Measurements from ENCODE around the gene GNAQ. TPM values are rescaled to one million over a fixed set of nuclear protein-coding genes. Genes with fewer than 3 reads are reported as not detected.
"Not testable (repeated sequence)": the region's sequence is repeated elsewhere in the genome, so short reads cannot be mapped to it uniquely, and the experiment has no call there.

The GNAQ gene
- polyA plus RNA-seq, 1 of the 3 experiments (the other 2 are of a cell fraction), result 20.9 TPM

- WGBS (ENCODE audit: low lambda C conversion rate), result 81% methylated on average over 10 of the region's 10 CpGs
- Histone ChIP-seq H3K4me2 (no peak overlapping the region), H3K4me3 (ENCODE audit: low read depth in 2 of 2, low read length in 1 of 2) (no peak overlapping the region), H3K4me1 (ENCODE audit: control insufficient read depth in 1 of 2, insufficient read depth in 2 of 2, low read depth in 1 of 2, low read length in 1 of 2) (no peaks in the 10 kb centered on the region), H4K20me1 (ENCODE audit: insufficient read depth) (no peaks in the 10 kb centered on the region), H3K9me2 (no peaks in the 10 kb centered on the region), H3K9ac (no peak overlapping the region), H3K36me3 (replicated peaks in 1 of 2; ENCODE audit: control insufficient read depth in 1 of 2, insufficient read depth in 2 of 2, low read length in 1 of 2) (peaks cover 0 to 18% of the 10 kb centered on the region in 2 experiments), H3K79me2 (ENCODE audit: insufficient read depth) (peaks cover 3% of the 10 kb centered on the region; the same call in 1 of the 2 replicates), H3K27ac (ENCODE audit: low read depth in 2 of 2, low read length in 1 of 2) (no peak overlapping the region), H3K27me3 (ENCODE audit: insufficient read depth) (no peaks in the 10 kb centered on the region), H3F3A (replicated peaks; ENCODE audit: insufficient read depth) (no peaks in the 10 kb centered on the region), H3K9me3 (no peaks in the 10 kb centered on the region), H2AFZ (ENCODE audit: low read depth) (no peak overlapping the region)
- TF ChIP-seq SMC3 (IDR thresholded peaks at IDR 0.05; ENCODE audit: low read depth, low read length) (peak; percentile 46), RCOR1 (IDR thresholded peaks at IDR 0.05; ENCODE audit: low read length) (no peak), RAD21 (IDR thresholded peaks at IDR 0.05; ENCODE audit: low read length) (peak; percentile 68)
- TF ChIP-seq, protein P1, sequence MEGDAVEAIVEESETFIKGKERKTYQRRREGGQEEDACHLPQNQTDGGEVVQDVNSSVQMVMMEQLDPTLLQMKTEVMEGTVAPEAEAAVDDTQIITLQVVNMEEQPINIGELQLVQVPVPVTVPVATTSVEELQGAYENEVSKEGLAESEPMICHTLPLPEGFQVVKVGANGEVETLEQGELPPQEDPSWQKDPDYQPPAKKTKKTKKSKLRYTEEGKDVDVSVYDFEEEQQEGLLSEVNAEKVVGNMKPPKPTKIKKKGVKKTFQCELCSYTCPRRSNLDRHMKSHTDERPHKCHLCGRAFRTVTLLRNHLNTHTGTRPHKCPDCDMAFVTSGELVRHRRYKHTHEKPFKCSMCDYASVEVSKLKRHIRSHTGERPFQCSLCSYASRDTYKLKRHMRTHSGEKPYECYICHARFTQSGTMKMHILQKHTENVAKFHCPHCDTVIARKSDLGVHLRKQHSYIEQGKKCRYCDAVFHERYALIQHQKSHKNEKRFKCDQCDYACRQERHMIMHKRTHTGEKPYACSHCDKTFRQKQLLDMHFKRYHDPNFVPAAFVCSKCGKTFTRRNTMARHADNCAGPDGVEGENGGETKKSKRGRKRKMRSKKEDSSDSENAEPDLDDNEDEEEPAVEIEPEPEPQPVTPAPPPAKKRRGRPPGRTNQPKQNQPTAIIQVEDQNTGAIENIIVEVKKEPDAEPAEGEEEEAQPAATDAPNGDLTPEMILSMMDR (IDR thresholded peaks at IDR 0.05), result peak; percentile 73
- CTCF ChIA-PET, result interaction anchor here (0.6 to 2.5 kb wide), 6 partner anchors 8 to 598 kb away, joined by 3 to 9 read pairs (median 3); no protein-coding TSS in a partner anchor
- peak; percentile 32 for DNase-seq
- POLR2A ChIA-PET, result no interaction called here
These were observed 266.5 kb downstream of the GNAQ start for GRCh38 chr9:77764894-77765780.

GRCh38 chr9:77763566-77763965 lies 268.0 kb downstream of the GNAQ start:
- Histone ChIP-seq H3K27ac (ENCODE audit: low read depth in 2 of 2, low read length in 1 of 2) (no peak overlapping the region), H3K9me3 (no peaks in the 10 kb centered on the region), H3F3A (replicated peaks; ENCODE audit: insufficient read depth) (no peaks in the 10 kb centered on the region), H2AFZ (ENCODE audit: low read depth) (no peak overlapping the region), H3K9ac (no peak overlapping the region), H3K79me2 (ENCODE audit: insufficient read depth) (peaks cover 3% of the 10 kb centered on the region; the same call in 1 of the 2 replicates), H3K4me2 (no peak overlapping the region), H3K9me2 (no peaks in the 10 kb centered on the region), H4K20me1 (ENCODE audit: insufficient read depth) (no peaks in the 10 kb centered on the region), H3K4me3 (ENCODE audit: low read depth in 2 of 2, low read length in 1 of 2) (no peak overlapping the region), H3K36me3 (replicated peaks in 1 of 2; ENCODE audit: control insufficient read depth in 1 of 2, insufficient read depth in 2 of 2, low read length in 1 of 2) (peaks cover 0 to 14% of the 10 kb centered on the region in 2 experiments), H3K4me1 (ENCODE audit: control insufficient read depth in 1 of 2, insufficient read depth in 2 of 2, low read depth in 1 of 2, low read length in 1 of 2) (no peaks in the 10 kb centered on the region), H3K27me3 (ENCODE audit: insufficient read depth) (no peaks in the 10 kb centered on the region)
- 85% methylated on average over 4 of the region's 4 CpGs for WGBS (ENCODE audit: low lambda C conversion rate)
- no peak for DNase-seq
- POLR2A ChIA-PET, result no interaction called here
- CTCF ChIA-PET, result interaction anchor here (0.6 to 2.3 kb wide), 3 partner anchors 12 to 596 kb away, joined by 3 to 9 read pairs (median 3); no protein-coding TSS in a partner anchor
- TF ChIP-seq POLR2AphosphoS5 (IDR thresholded peaks at IDR 0.05; ENCODE audit: low read depth, low read length) (no peak), TCF12 (IDR thresholded peaks at IDR 0.05) (no peak), RCOR1 (IDR thresholded peaks at IDR 0.05; ENCODE audit: low read length) (no peak)
- TF ChIP-seq, protein P1 (IDR thresholded peaks at IDR 0.05), result no peak

DNA sequence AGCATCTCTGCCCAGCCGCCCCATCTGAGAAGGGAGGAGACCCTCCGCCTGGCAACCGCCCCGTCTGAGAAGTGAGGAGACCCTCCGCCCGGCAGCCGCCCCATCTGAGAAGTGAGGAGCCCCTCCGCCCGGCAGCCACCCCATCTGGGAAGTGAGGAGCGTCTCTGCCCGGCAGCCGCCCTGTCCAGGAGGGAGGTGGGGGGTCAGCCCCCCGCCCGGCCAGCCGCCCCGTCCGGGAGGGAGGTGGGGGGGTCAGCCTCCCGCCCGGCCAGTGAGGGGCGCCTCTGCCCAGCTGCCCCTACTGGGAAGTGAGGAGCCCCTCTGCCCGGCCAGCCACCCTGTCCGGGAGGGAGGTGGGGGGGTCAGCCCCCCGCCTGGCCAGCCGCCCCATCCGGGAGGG lies 270.7 kb downstream of the GNAQ start:
- no CpG with 5 or more reads among the region's 25 CpGs for WGBS (ENCODE audit: low lambda C conversion rate)
- H3K4me2 ChIP-seq; H3K9me3 ChIP-seq; H3K79me2 ChIP-seq (ENCODE audit: insufficient read depth); H4K20me1 ChIP-seq (ENCODE audit: insufficient read depth); H3K36me3 ChIP-seq (replicated peaks in 1 of 2; ENCODE audit: control insufficient read depth in 1 of 2, insufficient read depth in 2 of 2, low read length in 1 of 2); H3K4me3 ChIP-seq (ENCODE audit: low read depth in 2 of 2, low read length in 1 of 2); H3K27ac ChIP-seq (ENCODE audit: low read depth in 2 of 2, low read length in 1 of 2); H3K4me1 ChIP-seq (ENCODE audit: control insufficient read depth in 1 of 2, insufficient read depth in 2 of 2, low read depth in 1 of 2, low read length in 1 of 2); H2AFZ ChIP-seq (ENCODE audit: low read depth); POLR2A ChIA-PET; H3K9ac ChIP-seq; H3K27me3 ChIP-seq (ENCODE audit: insufficient read depth); DNase-seq; H3K9me2 ChIP-seq; H3F3A ChIP-seq (replicated peaks; ENCODE audit: insufficient read depth); CTCF ChIA-PET: not testable (repeated sequence)

Measured in SK-N-SH (cell line).